Fibroblast of lung (primary cell): ENCODE data around the gene GRP.

Experiments
- EZH2 ChIP-seq: IDR thresholded peaks from 2 replicates; pipeline ENCODE4 v1.5.1; 2012; ENCODE audit warnings: low read length, control low read depth, mild to moderate bottlenecking; ENCODE audit errors: missing control alignments
- TF ChIP-seq, protein P1 (sequence below), 2 donors: IDR thresholded peaks in 1 of 2; conservative IDR thresholded peaks in 1 of 2; 1 replicate in 1 of 2; 2 replicates in 1 of 2; pipeline ENCODE4 v1.5.1; 2011 to 2012; ENCODE audit warnings: low read length in 2 of 2, control low read depth in 1 of 2, inconsistent platforms in 1 of 2, low read depth in 1 of 2, mild to moderate bottlenecking in 1 of 2

DNA sequence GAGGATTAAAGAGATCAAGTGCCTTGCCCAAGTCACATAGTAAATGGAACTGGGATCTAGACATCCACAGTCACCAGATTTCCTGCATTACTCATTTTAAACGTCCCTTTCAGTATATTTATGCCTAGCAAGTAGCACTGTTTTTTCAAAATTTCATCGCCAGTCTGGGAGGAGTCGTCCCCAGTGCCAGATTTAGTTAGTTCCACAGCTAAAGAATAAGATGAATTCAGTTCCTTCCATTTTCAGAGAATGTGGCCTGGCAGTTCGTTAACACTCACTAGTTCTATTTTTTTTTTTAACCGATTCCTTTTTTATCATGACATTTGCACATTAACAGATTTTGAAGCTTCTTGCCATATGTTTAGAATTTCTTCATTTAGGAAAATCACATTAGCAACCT is 11.2 kb downstream of the GRP start:
- TF ChIP-seq, protein P1, sequence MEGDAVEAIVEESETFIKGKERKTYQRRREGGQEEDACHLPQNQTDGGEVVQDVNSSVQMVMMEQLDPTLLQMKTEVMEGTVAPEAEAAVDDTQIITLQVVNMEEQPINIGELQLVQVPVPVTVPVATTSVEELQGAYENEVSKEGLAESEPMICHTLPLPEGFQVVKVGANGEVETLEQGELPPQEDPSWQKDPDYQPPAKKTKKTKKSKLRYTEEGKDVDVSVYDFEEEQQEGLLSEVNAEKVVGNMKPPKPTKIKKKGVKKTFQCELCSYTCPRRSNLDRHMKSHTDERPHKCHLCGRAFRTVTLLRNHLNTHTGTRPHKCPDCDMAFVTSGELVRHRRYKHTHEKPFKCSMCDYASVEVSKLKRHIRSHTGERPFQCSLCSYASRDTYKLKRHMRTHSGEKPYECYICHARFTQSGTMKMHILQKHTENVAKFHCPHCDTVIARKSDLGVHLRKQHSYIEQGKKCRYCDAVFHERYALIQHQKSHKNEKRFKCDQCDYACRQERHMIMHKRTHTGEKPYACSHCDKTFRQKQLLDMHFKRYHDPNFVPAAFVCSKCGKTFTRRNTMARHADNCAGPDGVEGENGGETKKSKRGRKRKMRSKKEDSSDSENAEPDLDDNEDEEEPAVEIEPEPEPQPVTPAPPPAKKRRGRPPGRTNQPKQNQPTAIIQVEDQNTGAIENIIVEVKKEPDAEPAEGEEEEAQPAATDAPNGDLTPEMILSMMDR (conservative IDR thresholded peaks at IDR 0.05 in 1 of 2, IDR thresholded peaks at IDR 0.05 in 1 of 2; ENCODE audit: low read depth in 1 of 2, low read length in 2 of 2) = no peak
- no peak for TF ChIP-seq EZH2
